Thyroid gland (tissue), 4 donors: ENCODE results near the gene AFAP1L2.

Source experiments
- CTCF ChIP-seq, 6 experiments: fragments of 200-600 bp in 3 of 6; fragments of 450-650 bp in 3 of 6; sonication (generic) in 3 of 6; IDR thresholded peaks; one replicate each; pipeline ENCODE4 v1.5.1; 2016 to 2019; ENCODE audit warnings: antibody characterized with exemption in 6 of 6, mild to moderate bottlenecking in 2 of 6, inconsistent platforms in 1 of 6, moderate library complexity in 1 of 6
- POLR2A ChIP-seq, 2 donors: fragments of 450-650 bp; IDR thresholded peaks; one replicate each; pipeline ENCODE4 v1.6.1; 2017; ENCODE audit warnings: antibody characterized with exemption in 2 of 2, mild to moderate bottlenecking in 2 of 2, moderate library complexity in 1 of 2

- TF ChIP-seq CTCF (IDR thresholded peaks at IDR 0.05): no peak
- no peak for TF ChIP-seq POLR2A (IDR thresholded peaks at IDR 0.05)
Measured at GRCh38 chr10:114266521-114266920, 137.8 kb downstream of the AFAP1L2 start.
